ENCODE data around the gene PRKG2.
"Not testable (repeated sequence)": the region's sequence is repeated elsewhere in the genome, so short reads cannot be mapped to it uniquely, and the experiment has no call there.

PRKG2 gene

DNA sequence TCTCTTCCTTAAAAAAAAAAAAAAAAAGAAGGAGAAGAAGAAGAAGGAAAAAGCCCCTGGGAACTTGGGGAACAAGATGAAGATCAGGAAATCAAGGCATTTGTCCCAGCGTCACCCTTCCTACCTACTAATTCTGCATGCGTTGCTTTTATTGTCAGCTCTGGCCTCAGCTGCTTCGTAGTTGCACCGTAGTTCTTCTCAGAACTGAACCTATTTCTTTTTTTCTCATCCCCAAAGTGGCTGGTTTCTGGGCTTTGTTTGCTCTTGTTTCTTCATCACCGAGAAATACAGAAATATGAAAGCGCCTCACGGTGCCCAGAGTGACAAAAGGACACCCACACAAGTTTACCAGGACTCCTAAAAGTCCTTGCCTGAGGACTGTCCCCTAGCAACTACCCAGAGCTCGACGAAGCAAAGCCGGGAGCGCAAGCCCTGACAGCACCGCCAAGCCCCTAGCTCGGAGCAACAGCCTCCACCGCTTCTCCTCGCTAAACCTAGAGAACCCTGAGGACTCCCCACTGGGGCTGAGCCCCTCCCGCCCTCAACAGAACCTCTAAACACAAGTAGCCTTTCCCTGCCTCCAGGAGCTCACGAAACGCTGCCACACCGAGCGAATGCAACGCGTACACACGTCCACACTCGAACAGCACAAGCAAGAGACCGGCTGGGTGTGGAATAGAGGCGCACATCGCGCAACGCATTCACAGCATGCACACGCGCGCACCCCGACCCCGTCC, 710 bp downstream of the PRKG2 start:
- DNase-seq, result no peak

DNA sequence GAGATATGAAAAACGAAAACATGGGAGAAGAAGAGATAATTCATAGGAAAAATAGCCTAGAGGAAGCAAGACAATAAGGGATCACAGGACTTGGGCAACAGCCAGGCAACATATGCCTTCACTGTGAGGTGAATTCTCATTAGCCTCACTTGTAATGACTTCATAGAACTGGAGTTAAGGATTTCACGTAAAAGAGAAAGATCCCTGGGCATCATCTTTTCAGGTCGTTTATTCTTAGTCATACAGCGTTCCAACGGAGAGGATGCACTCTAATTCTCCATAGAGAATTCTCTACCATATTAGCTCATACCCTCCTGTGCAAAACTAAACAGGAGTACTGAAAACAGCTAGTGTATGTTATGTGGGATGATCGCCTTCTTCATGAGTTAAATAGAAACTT, 1.4 kb downstream of the PRKG2 start:
- no peak for DNase-seq

- DNase-seq, result no peak
These were observed 3.1 kb downstream of the PRKG2 start for GRCh38 chr4:81211956-81212355.

GRCh38 chr4:81207828-81208227, 7.2 kb downstream of the PRKG2 start:
- DNase-seq, result no peak

DNA sequence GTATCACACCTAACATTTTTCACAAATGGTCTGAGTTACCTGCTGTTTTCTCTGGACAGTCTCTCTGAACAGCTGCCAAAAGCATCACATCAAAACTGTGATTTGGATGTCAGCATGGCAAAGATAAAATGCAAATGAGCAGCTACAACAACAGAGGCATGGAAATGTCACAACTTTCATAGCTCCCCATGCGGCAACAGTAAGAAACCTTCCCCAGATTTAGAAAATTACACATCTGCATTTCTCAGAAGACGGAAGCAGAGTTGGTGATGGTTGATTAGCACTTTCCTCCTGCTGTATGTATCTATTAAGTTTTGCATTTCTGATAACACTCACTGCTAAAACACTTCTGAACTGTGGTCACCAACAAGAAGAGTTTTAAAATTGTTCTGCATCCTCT, 9.7 kb downstream of the PRKG2 start:
- DNase-seq, result no peak

DNA sequence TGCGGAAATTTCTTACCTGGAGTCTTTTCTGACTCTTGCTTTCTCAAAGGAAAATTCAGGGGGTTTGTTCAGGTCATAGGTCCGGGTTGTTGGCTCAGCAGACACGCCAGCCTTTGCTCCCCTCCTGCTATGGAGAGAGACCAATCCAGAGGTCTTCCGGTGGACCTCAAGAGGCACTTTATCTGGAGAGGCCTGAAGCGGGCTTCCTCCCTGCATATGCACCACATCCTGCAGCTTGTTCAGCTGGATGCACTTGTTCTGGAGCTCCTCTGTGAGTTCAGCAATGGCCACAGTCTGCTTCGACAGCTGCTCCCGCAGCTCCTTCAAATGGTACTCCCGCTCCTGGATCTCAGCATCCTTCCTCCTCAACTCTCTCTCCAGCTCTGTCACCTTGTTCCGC, 10.5 kb downstream of the PRKG2 start:
- DNase-seq, result no peak

DNA sequence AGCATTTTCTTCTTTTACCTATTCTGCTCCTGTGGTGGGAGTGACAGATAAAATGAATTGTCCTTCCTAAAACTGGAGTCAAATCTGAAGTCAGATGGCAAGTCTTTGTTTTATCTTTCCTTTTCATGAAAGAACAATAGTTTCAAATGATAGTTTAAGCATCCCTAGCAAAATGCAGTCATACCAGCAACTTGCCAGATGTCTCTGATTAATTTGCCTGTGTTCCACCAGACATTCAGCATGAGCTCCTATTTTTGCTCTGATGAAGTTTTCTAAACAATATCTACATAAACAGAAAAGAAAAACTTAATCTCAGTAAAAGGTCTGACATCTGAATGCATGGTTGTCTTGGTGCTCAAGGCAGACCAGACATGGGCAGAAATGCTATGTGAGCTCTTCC, 15.2 kb downstream of the PRKG2 start:
- DNase-seq, result no peak

DNA sequence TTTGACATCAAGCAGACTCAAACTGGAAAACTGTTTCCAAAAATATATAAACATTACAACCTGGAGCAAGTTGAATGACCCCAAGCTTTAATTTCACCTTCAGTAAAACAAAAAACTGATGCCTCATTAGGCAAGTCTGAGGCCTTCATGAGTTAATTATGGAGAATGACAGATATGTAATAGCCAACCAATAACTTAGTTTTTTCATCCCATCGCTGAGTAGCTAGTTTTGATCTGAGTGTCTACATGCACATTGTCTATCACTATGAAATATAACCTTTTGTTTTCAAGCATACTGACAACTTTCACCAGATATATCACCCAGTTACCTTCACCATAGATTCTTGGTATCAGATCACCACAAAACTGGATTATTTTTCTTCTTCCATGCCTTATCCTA, 16.4 kb downstream of the PRKG2 start:
- no peak for DNase-seq

GRCh38 chr4:81197864-81198524, 17.0 kb downstream of the PRKG2 start:
- DNase-seq, result no peak

- no peak for DNase-seq
These were observed 18.8 kb downstream of the PRKG2 start for GRCh38 chr4:81196126-81196650.

DNA sequence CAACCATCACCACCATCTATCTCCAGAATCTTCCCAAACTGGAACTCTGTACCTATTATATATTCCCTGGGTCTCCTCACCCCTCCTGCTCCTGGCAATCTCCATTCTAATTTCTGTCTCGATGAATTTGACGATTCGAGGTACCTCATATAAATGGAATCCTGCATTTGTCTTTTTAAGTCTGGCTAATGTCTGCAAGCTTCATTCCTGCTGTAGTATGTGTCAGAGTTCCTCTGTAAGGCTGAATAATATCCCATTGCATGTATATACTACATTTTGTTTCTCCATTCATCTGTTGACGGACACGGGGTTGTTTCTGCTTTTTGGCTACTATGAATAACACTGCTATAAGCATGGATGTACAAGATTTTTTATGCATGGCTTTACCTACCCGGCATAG, 19.5 kb downstream of the PRKG2 start:
- DNase-seq, result no peak

DNA sequence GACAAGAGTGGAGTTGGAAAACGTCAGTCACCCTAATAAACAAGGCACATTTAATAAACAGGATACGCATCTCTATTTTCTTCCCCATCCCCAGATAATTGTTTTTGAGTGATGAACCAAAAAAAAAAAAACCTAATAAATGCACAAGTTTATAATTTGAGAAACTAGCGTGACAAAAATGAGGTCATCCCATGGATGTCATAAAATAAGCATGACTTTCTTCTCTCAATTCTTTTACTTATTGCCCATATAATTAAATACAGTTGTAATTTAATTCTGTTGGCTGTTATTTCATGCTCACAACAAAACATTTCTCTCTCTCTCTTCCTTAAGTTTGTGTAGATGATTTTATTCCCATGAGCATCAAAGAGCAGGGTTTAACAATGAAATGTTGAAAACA, 20.7 kb downstream of the PRKG2 start:
- no peak for DNase-seq

DNA sequence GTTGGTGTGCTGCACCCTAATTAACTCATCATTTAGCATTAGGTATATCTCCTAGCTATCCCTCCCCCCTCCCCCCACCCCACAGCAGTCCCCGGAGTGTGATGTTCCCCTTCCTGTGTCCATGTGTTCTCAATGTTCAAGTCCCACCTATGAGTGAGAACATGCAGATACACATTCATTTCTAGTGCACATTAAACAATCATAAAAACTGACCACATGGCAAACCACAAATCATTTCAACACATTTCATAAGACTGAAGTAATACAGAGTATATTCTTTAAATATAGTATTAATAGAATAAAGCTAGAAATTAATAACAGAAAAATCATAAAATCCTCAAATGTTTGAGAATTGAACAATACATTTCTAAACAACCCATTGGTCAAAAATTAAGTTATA, 34.1 kb downstream of the PRKG2 start:
- no peak for DNase-seq

GRCh38 chr4:81179326-81179725, 35.7 kb downstream of the PRKG2 start:
- DNase-seq, result no peak

DNA sequence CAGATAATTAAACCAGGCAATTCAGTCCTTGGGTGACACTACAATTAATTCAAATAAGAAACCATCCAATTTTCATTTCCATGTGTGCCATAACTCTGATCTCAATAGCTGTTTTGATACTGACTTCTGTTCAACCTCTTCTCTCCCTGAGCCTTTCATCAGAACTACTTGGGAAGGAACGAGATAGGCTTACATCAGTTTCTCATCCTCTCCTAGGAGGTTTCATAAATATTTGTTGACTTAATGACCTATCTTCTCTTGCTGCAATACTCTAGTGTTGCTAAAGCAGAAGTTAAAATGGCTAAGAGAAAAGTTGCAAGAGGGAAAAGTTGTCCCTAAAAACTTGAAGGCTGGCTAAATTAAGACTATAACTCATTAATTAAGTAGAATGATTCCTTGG, 41.8 kb downstream of the PRKG2 start:
- DNase-seq, result no peak

GRCh38 chr4:81166458-81167160, 48.4 kb downstream of the PRKG2 start:
- no peak for DNase-seq

DNA sequence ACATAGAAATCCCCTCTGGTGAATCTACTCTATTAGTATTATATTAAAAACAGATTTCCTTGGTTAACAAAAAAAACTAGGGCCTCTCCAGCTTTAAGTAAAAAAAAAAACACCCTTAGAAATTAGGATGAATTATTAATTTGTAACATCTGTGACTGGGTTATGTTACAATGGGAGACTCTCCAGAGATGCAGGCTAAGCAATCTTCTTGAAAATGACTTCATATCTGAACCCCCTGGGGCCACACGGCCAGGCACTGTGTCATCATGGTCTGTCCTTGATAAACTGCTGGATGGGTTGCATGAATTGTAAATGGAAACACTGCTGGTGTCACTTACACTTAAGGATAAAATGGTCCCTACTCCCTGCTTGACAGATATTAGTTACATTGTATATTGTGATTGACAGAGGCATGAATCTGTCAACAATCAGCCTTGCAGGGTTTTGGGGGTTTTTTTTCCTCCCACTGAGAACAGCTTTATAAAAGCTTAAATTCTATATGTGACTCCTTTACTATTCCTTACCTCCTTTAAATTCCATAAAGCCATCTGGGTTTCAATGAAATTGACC, 49.1 kb downstream of the PRKG2 start:
- no peak for DNase-seq

DNA sequence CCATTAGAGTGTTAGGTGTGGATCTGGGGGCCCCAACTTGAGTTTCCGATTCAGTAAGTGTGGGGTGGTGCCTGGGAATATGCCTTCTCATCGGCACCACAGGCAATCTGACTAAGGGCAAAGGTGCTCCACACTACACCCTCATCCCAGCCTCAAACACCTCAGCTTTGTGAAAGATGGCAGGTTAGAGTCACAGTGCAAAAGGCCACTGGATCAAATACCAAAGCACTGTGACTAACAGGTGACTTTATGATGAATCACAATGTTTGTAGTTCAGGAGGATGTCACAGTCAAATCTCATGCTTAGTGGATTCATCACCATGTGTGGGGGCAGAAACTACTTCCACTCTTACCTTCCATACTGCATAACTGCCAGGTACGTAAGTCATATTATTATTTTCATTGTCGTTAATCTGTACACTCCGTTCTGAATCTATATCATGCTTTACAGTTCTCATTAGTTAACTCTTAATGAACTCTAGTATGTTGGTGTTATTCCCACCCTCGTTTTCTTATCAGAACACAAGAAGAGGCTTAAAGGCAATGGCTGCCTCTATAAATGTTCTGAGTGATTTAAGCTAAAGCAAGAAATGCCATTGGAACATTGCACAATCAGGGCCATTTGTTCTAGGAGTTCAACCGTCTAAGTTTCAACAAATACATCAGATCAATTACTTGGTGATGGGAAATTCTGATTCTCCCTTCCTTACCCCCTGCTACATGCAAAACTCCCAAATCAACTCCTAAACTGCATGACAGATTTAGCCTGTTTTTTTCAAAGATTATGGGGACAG, 50.2 kb downstream of the PRKG2 start:
- no peak for DNase-seq

DNA sequence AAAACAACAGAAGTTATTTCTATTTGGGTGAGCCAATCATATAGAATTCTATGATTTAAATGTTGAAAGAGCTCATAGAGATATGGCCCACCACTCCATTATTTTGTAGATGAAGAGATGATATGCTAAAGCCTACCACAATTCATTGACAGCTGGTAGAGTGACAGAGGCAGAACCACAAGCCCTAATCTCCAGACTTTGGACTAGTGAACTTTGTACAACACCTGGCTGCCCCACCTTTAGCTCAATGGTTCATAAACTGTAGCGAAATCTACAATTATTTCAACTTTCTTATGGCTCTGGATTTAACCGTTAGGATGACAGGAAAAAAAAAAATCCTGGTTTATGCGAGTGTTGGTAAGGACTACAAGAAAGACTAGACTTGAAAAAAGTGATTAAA, 50.9 kb downstream of the PRKG2 start:
- no peak for DNase-seq

DNA sequence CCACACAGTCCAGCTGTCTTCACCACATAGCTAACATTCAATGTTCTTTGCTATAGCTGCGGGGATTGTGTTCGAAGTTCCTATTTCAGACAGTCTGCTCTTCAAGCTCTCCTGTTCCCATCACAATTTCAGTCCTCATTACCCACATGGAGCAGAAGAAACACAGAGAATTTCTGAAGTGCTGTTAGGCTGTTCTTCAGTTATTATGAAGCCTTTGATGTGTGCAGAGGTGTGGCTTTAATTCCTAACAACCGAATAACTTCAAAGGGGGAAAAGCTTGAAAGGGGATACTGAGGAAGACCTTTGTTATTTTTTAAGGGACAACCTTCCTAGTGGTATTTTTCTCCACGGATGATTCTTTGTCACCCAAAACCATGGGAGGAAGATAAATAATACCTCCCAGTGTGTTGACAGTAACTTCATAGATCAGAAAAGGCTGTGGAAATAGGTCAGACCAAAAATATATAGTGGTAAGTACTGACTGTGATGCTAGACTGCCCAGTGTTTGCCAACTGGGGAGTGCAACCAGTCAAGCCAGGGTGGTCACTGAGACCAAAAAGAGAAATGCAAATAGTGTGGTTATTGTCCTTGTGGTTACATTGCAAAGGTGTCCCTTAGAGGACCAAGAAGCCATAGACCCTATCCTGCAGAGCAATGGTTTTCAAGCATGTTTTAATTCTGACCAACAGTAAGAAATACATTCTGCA, 52.1 kb downstream of the PRKG2 start:
- no peak for DNase-seq

GRCh38 chr4:81153714-81154323, 61.2 kb downstream of the PRKG2 start:
- not testable (repeated sequence) for DNase-seq
